ENCODE results near the gene USP17L25.
"Not testable (repeated sequence)": the region's sequence is repeated elsewhere in the genome, so short reads cannot be mapped to it uniquely, and the experiment has no call there.

USP17L25 gene

GRCh38 chr4:9329611-9330010 is at the start of gene USP17L25:
TSS of gene USP17L25 (plus strand) at chr4:9329911. CDS start at chr4:9329911, 0 bp downstream.
- DNase-seq (ENCODE audit: low read depth): not testable (repeated sequence)

GRCh38 chr4:9324191-9324590 is 5.5 kb upstream of the USP17L25 start:
- DNase-seq (ENCODE audit: low read depth): not testable (repeated sequence)

GRCh38 chr4:9324865-9325264 is 4.8 kb upstream of the USP17L25 start, which contains the start of gene USP17L24:
TSS of gene USP17L24 (plus strand) at chr4:9325165. CDS start at chr4:9325165, 0 bp downstream.
- not testable (repeated sequence) for DNase-seq (ENCODE audit: low read depth)

- not testable (repeated sequence) for DNase-seq (ENCODE audit: low read depth)
Measured at GRCh38 chr4:9334358-9334757, 4.6 kb downstream of the USP17L25 start, which contains the start of gene USP17L26. TSS of gene USP17L26 (plus strand) at chr4:9334658. CDS start at chr4:9334658, 0 bp downstream.

- not testable (repeated sequence) for DNase-seq (ENCODE audit: low read depth)
Measured at GRCh38 chr4:9339103-9339502, 9.4 kb downstream of the USP17L25 start, which contains the start of gene USP17L5. TSS of gene USP17L5 (plus strand) at chr4:9339403. CDS start at chr4:9339403, 0 bp downstream.

GRCh38 chr4:9343848-9344247 is 14.1 kb downstream of the USP17L25 start, which contains the start of gene USP17L27:
TSS of gene USP17L27 (plus strand) at chr4:9344148. CDS start at chr4:9344148, 0 bp downstream.
- DNase-seq (ENCODE audit: low read depth): not testable (repeated sequence)

GRCh38 chr4:9348593-9348992 is 18.9 kb downstream of the USP17L25 start, which contains the start of gene USP17L28:
TSS of gene USP17L28 (plus strand) at chr4:9348893. CDS start at chr4:9348893, 0 bp downstream.
- not testable (repeated sequence) for DNase-seq (ENCODE audit: low read depth)

- not testable (repeated sequence) for DNase-seq (ENCODE audit: low read depth)
Measured at GRCh38 chr4:9350866-9351265, 21.2 kb downstream of the USP17L25 start.

- not testable (repeated sequence) for DNase-seq (ENCODE audit: low read depth)
Measured at GRCh38 chr4:9353338-9353737, 23.6 kb downstream of the USP17L25 start, which contains the start of gene USP17L29. TSS of gene USP17L29 (plus strand) at chr4:9353638. CDS start at chr4:9353638, 0 bp downstream.

GRCh38 chr4:9362829-9363228 is 33.1 kb downstream of the USP17L25 start, which contains the start of gene USP17L30:
TSS of gene USP17L30 (plus strand) at chr4:9363129. CDS start at chr4:9363129, 0 bp downstream.
- DNase-seq (ENCODE audit: low read depth): not testable (repeated sequence)

GRCh38 chr4:9379881-9380280 is 50.2 kb downstream of the USP17L25 start:
- not testable (repeated sequence) for DNase-seq (ENCODE audit: low read depth)
